H1 (cell line): Measurements from ENCODE around the gene AWAT2. TPM values are rescaled to one million over a fixed set of nuclear protein-coding genes. Genes with fewer than 3 reads are reported as not detected.

ENCODE experiments used
- CTCF ChIA-PET: fragments of 300-600 bp; sonication (Branson Sonifier 250); formaldehyde crosslinking; loops from one replicate; lab custom pipeline; 2021; ENCODE audit not compliant: partially characterized antibody; lab: Charles Lee
- POLR2A ChIA-PET: fragments of 300-600 bp; sonication (Branson Sonifier 250); formaldehyde crosslinking; loops from one replicate; lab custom pipeline; 2021; ENCODE audit warnings: inconsistent platforms; ENCODE audit not compliant: partially characterized antibody; lab: Charles Lee
- DNase-seq, 2 experiments: peaks; one replicate each; pipeline versions ENCODE4 v3.0.0 to v3.0.0-alpha.2; 2010 to 2022; ENCODE audit warnings: low spot score in 2 of 2, low read depth in 1 of 2, mixed read lengths in 1 of 2
- FAIRE-seq: peaks from 2 replicates; lab custom pipeline; 2011; peaks lifted over from hg19 to GRCh38; lab: Jason Lieb, UNC
- H2AFZ ChIP-seq: 2 replicates; pipeline ENCODE4 v1.8.1; 2012; ENCODE audit warnings: low read length, inconsistent platforms
- H2AK5ac ChIP-seq: 2 replicates; pipeline ENCODE4 v1.6.1; 2013; ENCODE audit warnings: low read depth, low read length
- H2BK120ac ChIP-seq: replicated peaks from 2 replicates; pipeline ENCODE3; 2013; ENCODE audit warnings: low read depth, low read length, inconsistent platforms
- H2BK12ac ChIP-seq: 2 replicates; pipeline ENCODE4 v1.6.1; 2013; ENCODE audit warnings: low read depth, low read length
- H2BK15ac ChIP-seq: 2 replicates; pipeline ENCODE4 v1.6.1; 2013; ENCODE audit warnings: low read length
- H2BK20ac ChIP-seq: 2 replicates; pipeline ENCODE4 v1.6.1; 2013; ENCODE audit warnings: low read length
- H2BK5ac ChIP-seq: 2 replicates; pipeline ENCODE4 v1.6.1; 2013; ENCODE audit warnings: low read depth, low read length
- H3K14ac ChIP-seq: 2 replicates; pipeline ENCODE4 v1.6.1; 2013; ENCODE audit warnings: inconsistent platforms; ENCODE audit not compliant: insufficient read length
- H3K18ac ChIP-seq: 2 replicates; pipeline ENCODE4 v1.6.1; 2013; ENCODE audit warnings: low read length; ENCODE audit errors: extremely low read depth
- H3K23ac ChIP-seq: 2 replicates; pipeline ENCODE4 v1.6.1; 2013; ENCODE audit warnings: inconsistent platforms; ENCODE audit not compliant: insufficient read length
- H3K23me2 ChIP-seq: 2 replicates; pipeline ENCODE4 v1.6.1; 2013; ENCODE audit warnings: low read depth, low read length
- H3K27ac ChIP-seq: 2 replicates; pipeline ENCODE4 v1.6.1; 2011; ENCODE audit warnings: low read depth, low read length, inconsistent platforms
- H3K27me3 ChIP-seq, 4 experiments: replicated peaks in 1 of 4; 1 replicate in 1 of 4; 2 replicates in 3 of 4; pipeline versions ENCODE4 v1.6.1 to v1.8.1; 2011 to 2013; ENCODE audit warnings: low read length in 3 of 4, mild to moderate bottlenecking in 3 of 4, inconsistent platforms in 2 of 4, mixed read lengths in 2 of 4, moderate library complexity in 1 of 4; ENCODE audit not compliant: control insufficient read depth in 3 of 4, insufficient read depth in 3 of 4; ENCODE audit errors: extremely low read depth in 1 of 4
- H3K36me3 ChIP-seq, 4 experiments: 2 replicates each; pipeline versions ENCODE4 v1.6.1 to v1.8.1; 2011 to 2013; ENCODE audit warnings: mild to moderate bottlenecking in 4 of 4, low read length in 3 of 4, moderate library complexity in 2 of 4, control low read depth in 1 of 4, inconsistent platforms in 1 of 4; ENCODE audit not compliant: insufficient read depth in 4 of 4, control insufficient read depth in 2 of 4
- H3K4ac ChIP-seq: replicated peaks from 2 replicates; pipeline ENCODE3; 2013; ENCODE audit warnings: low read length, low read depth, mixed read lengths, inconsistent platforms; ENCODE audit not compliant: insufficient read length
- H3K4me1 ChIP-seq, 4 experiments: replicated peaks in 1 of 4; 1 replicate in 1 of 4; 2 replicates in 3 of 4; pipeline versions ENCODE4 v1.6.1 to v1.8.1; 2011 to 2013; ENCODE audit warnings: low read length in 3 of 4, inconsistent platforms in 2 of 4, mixed read lengths in 1 of 4; ENCODE audit not compliant: insufficient read depth in 4 of 4, control insufficient read depth in 3 of 4
- H3K4me2 ChIP-seq, 2 experiments: 2 replicates each; pipeline versions ENCODE4 v1.6.1 to v1.8.1; 2011 to 2013; ENCODE audit warnings: low read depth in 2 of 2, low read length in 2 of 2, control low read depth in 1 of 2, inconsistent platforms in 1 of 2, mild to moderate bottlenecking in 1 of 2; ENCODE audit not compliant: insufficient read depth in 1 of 2
- H3K4me3 ChIP-seq, 4 experiments: fragments of 200-600, 300-600 bp in 1 of 4; sonication (generic), shearing (Covaris generic), sonication (Bioruptor Twin) in 1 of 4; 2 replicates each; pipeline versions ENCODE4 v1.5.1 to v1.8.1; 2011 to 2016; ENCODE audit warnings: low read length in 4 of 4, low read depth in 3 of 4, control low read depth in 2 of 4, inconsistent platforms in 2 of 4, mild to moderate bottlenecking in 2 of 4, mixed read lengths in 1 of 4, moderate library complexity in 1 of 4; ENCODE audit not compliant: insufficient read depth in 2 of 4; ENCODE audit errors: extremely low read depth in 1 of 4
- H3K56ac ChIP-seq: replicated peaks from 2 replicates; pipeline ENCODE3; 2013; ENCODE audit warnings: low read depth, mild to moderate bottlenecking, mixed read lengths, low read length, inconsistent platforms; ENCODE audit not compliant: insufficient read length
- H3K79me1 ChIP-seq: 2 replicates; pipeline ENCODE4 v1.6.1; 2013; ENCODE audit warnings: low read depth, low read length, control low read depth
- H3K79me2 ChIP-seq, 2 experiments: 2 replicates each; pipeline versions ENCODE4 v1.6.1 to v1.8.1; 2012 to 2013; ENCODE audit warnings: low read length in 2 of 2, mild to moderate bottlenecking in 2 of 2, inconsistent platforms in 1 of 2; ENCODE audit not compliant: insufficient read depth in 2 of 2, control insufficient read depth in 1 of 2
- H3K9ac ChIP-seq, 4 experiments: replicated peaks in 1 of 4; 1 replicate in 1 of 4; 2 replicates in 3 of 4; pipeline versions ENCODE4 v1.6.1 to v1.8.1; 2011 to 2013; ENCODE audit warnings: low read depth in 3 of 4, low read length in 3 of 4, control low read depth in 2 of 4, mild to moderate bottlenecking in 2 of 4, moderate library complexity in 2 of 4, inconsistent platforms in 1 of 4; ENCODE audit errors: extremely low read depth in 1 of 4
- H3K9me3 ChIP-seq, 2 experiments: 2 replicates each; pipeline versions ENCODE4 v1.6.1 to v1.8.1; 2012 to 2013; ENCODE audit warnings: mild to moderate bottlenecking in 2 of 2, moderate library complexity in 2 of 2, control low read depth in 1 of 2, inconsistent platforms in 1 of 2, low read depth in 1 of 2, low read length in 1 of 2, mixed read lengths in 1 of 2; ENCODE audit not compliant: insufficient read depth in 2 of 2
- H4K20me1 ChIP-seq, 2 experiments: replicated peaks in 1 of 2; 2 replicates each; pipeline versions ENCODE3 to v1.8.1; 2011 to 2013; ENCODE audit warnings: inconsistent platforms in 2 of 2, low read length in 2 of 2, mild to moderate bottlenecking in 1 of 2; ENCODE audit not compliant: insufficient read depth in 2 of 2, control insufficient read depth in 1 of 2
- H4K5ac ChIP-seq: 2 replicates; pipeline ENCODE4 v1.6.1; 2013; ENCODE audit warnings: low read length, low read depth, mixed read lengths, inconsistent platforms; ENCODE audit not compliant: insufficient read length
- H4K8ac ChIP-seq: 2 replicates; pipeline ENCODE4 v1.8.0; 2013; ENCODE audit warnings: mild to moderate bottlenecking, moderate library complexity, low read length, inconsistent platforms; ENCODE audit not compliant: insufficient read depth; ENCODE audit errors: extremely low read depth
- H4K91ac ChIP-seq: replicated peaks from 2 replicates; pipeline ENCODE3; 2013; ENCODE audit warnings: low read length, mixed read lengths, inconsistent platforms; ENCODE audit not compliant: insufficient read length
- ASH2L ChIP-seq: fragments of 200-600, 300-600 bp; sonication (generic); IDR thresholded peaks from one replicate; pipeline ENCODE4 v1.7.1; 2017; ENCODE audit warnings: low read length
- BRCA1 ChIP-seq: IDR thresholded peaks from 2 replicates; pipeline ENCODE4 v1.6.1; 2012; ENCODE audit warnings: low read depth, low read length, improper control_type of control experiment
- CEBPB ChIP-seq: IDR thresholded peaks from 2 replicates; pipeline ENCODE4 v1.6.1; 2012; ENCODE audit warnings: low read depth, low read length
- CHD2 ChIP-seq: IDR thresholded peaks from 2 replicates; pipeline ENCODE4 v1.6.1; 2012; ENCODE audit warnings: low read length, improper control_type of control experiment
- EGR1 ChIP-seq: IDR thresholded peaks from 2 replicates; pipeline ENCODE4 v1.6.1; 2011; ENCODE audit warnings: low read depth, low read length, borderline replicate concordance
- NANOG ChIP-seq: IDR thresholded peaks from 2 replicates; pipeline ENCODE4 v1.6.1; 2011; ENCODE audit warnings: low read length, low read depth, mild to moderate bottlenecking, inconsistent platforms; ENCODE audit not compliant: insufficient read depth, poor library complexity, severe bottlenecking
- POLR2AphosphoS5 ChIP-seq: IDR thresholded peaks from 2 replicates; pipeline ENCODE4 v1.6.1; 2011; ENCODE audit warnings: low read depth, low read length
- SRF ChIP-seq: IDR thresholded peaks from 2 replicates; pipeline ENCODE4 v1.6.1; 2011; ENCODE audit warnings: mild to moderate bottlenecking, low read depth, low read length, moderate library complexity
- WGBS, 2 experiments: shearing (Covaris generic) in 1 of 2; methylation state at CpG; one replicate each; pipeline versions ENCODE4 v1.1.6 to v1.1.7; 2013 to 2015; ENCODE audit warnings: low lambda C conversion rate in 2 of 2, mixed read lengths in 2 of 2, inconsistent platforms in 1 of 2, low coverage in 1 of 2, missing lambda C conversion rate in 1 of 2; ENCODE audit not compliant: insufficient replicate concordance in 2 of 2, insufficient coverage in 1 of 2, insufficient read length in 1 of 2; ENCODE audit errors: extremely low coverage in 1 of 2, missing lambda C conversion rate in 1 of 2; 5-methylcytosine and 5-hydroxymethylcytosine counted together
- polyA plus RNA-seq, 7 experiments: library from polyadenylated mRNA; depleted of rRNA in 3 of 7; stranded (reverse) in 5 of 7; unstranded in 2 of 7; fragments of >200 nt in 5 of 7; fragments of 200-250 nt in 2 of 7; gene quantifications; 1 replicate in 5 of 7; 2 replicates in 1 of 7; 4 replicates in 1 of 7; pipeline versions ENCODE4 v1.2.1 to v1.2.3, GENCODE V29; 2011 to 2013; ENCODE audit warnings: missing spikeins in 2 of 7, mixed read lengths in 2 of 7
- total RNA-seq: library from RNA; stranded (reverse); fragmentation: NEBNext Ultra II Directional; extraction: Animal tissue kit (Norgen Biotek cat#: 25700); gene quantifications from 2 replicates; pipeline ENCODE4 v1.2.1, GENCODE V29; 2021
- TF ChIP-seq, protein P1 (sequence below): IDR thresholded peaks from 2 replicates; pipeline ENCODE4 v1.6.1; 2011; ENCODE audit warnings: low read depth, mild to moderate bottlenecking, low read length; ENCODE audit not compliant: insufficient read depth

The AWAT2 gene
- total and polyA plus RNA-seq, 2 of the 8 experiments (the other 6 are each of a cell fraction or from before 2014, with no cell fraction given) = not detected

DNA sequence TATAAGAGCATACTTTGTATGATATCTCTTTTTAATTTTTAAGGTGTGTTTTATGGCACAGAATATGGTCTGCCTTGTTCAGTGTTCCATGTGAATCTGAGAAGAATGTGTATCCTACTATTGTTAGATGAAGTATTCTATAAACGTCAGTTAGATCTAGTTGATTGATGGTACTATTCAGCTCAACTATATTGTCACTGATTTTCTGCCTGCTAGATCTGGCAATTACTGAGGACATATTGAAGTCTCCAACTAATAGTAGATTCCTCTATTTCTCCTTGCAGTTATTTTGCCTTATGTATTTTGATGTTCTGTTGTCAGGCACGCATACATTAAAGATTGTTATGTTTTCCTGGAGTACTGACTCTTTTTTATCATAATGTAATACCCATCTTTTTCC, 39.8 kb downstream of the AWAT2 start:
- H3K79me1 ChIP-seq = no peaks in the 10 kb centered on the region
- CTCF ChIA-PET = no interaction called here
- H2BK5ac ChIP-seq = no peak overlapping the region
- FAIRE-seq = no peak
- 95% methylated on average over 2 of the region's 2 CpGs; no CpG with 5 or more reads in 1 of the 2 experiments for WGBS, 2 experiments
- no peak overlapping the region for H2BK20ac ChIP-seq
- H3K23me2 ChIP-seq = no peaks in the 10 kb centered on the region
- H3K4me1 ChIP-seq = peaks cover 0 to 5% (median 2%) of the 10 kb centered on the region in 4 experiments; a peak in 3 of 7 replicates
- H3K27me3 ChIP-seq = no peaks in the 10 kb centered on the region
- no peak overlapping the region for H3K56ac ChIP-seq
- H4K20me1 ChIP-seq = no peaks in the 10 kb centered on the region
- no peak overlapping the region for H4K8ac ChIP-seq
- H2BK15ac ChIP-seq = no peak overlapping the region
- H3K79me2 ChIP-seq = no peaks in the 10 kb centered on the region
- no peak overlapping the region for H2BK12ac ChIP-seq
- H2BK120ac ChIP-seq = no peak overlapping the region
- no peak overlapping the region for H3K18ac ChIP-seq
- no peak overlapping the region for H3K27ac ChIP-seq
- H3K9me3 ChIP-seq = no peaks in the 10 kb centered on the region
- H4K5ac ChIP-seq = no peak overlapping the region
- H3K4ac ChIP-seq = no peak overlapping the region
- POLR2A ChIA-PET = no interaction called here
- no peak overlapping the region for H3K4me2 ChIP-seq
- no peak overlapping the region for H2AFZ ChIP-seq
- H2AK5ac ChIP-seq = no peak overlapping the region
- H3K9ac ChIP-seq = no peak overlapping the region
- no peak overlapping the region for H4K91ac ChIP-seq
- H3K4me3 ChIP-seq = no peak overlapping the region
- no peaks in the 10 kb centered on the region for H3K36me3 ChIP-seq
- DNase-seq = no peak
- H3K23ac ChIP-seq = no peak overlapping the region
- H3K14ac ChIP-seq = no peak overlapping the region
- TF ChIP-seq SRF (no peak), ASH2L (no peak), BRCA1 (no peak), CHD2 (no peak), NANOG (no peak), POLR2AphosphoS5 (no peak), EGR1 (no peak), CEBPB (no peak)
- TF ChIP-seq, protein P1, sequence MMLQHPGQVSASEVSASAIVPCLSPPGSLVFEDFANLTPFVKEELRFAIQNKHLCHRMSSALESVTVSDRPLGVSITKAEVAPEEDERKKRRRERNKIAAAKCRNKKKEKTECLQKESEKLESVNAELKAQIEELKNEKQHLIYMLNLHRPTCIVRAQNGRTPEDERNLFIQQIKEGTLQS = no peak
